GM19395 (cell line): ENCODE measurements around the gene PRKCE.

ENCODE experiments used
- ATAC-seq: cut with Tn5 transposase; IDR thresholded peaks from one replicate; pipeline ENCODE4 v1.9.1; 2021; ENCODE audit warnings: mild to moderate bottlenecking, moderate library complexity; ENCODE audit not compliant: unreplicated experiment

Gene PRKCE

GRCh38 chr2:45975752-45976517 is 324.5 kb downstream of the PRKCE start:
- no peak for ATAC-seq

GRCh38 chr2:45978302-45978859 is 326.9 kb downstream of the PRKCE start:
- no peak for ATAC-seq

DNA sequence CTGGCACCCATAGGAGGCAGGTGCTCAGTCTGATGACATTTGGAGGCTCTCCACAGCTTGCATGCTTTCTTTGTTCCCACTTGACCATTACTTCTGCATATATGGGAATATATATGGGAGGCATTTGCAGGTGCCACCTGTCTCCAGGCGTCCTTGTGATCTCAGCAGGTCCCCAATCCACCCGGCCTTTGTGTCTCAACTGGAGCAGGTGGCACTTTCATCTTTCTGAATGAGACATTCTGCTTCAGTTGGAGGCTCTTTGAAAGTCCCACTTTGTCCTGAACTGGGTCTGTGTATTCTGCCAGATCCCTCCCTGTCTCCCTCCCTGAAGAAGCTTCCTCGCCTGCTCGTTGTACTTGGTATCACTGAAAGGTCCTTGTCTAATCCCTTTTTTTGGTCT is 327.6 kb downstream of the PRKCE start:
- ATAC-seq = no peak

DNA sequence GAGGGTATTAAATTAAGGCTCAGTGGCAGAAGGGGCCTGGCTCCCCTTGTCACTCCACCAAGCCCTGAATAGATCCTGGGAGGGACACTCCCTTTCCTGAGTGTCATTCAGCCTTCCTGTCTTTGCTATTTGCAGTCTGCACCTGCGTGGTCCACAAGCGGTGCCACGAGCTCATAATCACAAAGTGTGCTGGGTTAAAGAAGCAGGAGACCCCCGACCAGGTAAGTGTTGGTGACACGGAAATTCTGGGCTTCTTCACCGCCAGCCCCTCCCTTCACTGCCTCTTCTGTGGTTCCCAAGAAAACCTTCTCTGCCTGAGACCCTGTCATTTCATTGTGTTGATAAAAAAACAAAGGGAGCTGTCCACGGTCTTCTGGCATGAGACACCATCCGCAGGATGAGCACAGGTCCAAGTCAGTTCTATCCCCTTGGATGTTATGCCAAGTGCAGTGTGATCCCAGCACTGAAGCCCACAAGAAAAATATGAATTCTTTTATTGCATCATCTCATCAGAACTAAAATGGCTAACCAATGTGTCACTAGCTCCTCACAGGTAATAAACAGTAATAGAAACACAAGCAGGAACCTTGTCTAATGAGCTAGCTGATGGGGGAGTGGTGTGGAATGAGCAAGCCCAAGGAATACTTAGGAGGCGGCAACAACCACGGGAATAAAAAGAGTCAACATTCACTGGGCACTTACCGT is 328.8 kb downstream of the PRKCE start:
- no peak for ATAC-seq

DNA sequence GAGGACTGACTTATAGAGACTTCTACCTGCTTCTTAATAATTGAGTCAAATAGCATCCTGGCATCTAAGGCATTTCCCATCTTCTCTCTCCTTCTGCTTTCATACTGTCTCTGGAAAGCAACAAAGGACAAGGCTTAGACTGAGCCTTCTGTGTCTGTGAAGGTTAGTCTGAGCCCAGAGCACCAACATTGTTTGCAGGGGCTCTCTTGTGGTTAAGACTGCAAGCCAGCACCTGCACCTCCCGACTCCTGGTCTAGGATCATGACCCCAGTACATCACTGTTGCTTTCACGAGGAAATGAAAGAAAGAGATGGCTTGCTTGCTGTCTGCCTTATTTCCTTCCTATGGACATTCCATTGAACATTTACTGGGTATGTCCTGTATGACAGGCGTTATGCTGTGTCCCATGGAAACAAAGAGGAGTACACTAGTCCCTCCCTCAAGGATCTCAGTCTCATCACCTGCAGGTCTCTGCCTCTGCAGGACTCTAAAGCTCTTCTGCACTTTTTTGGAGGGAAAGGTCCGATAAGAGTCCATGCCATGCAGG is 330.0 kb downstream of the PRKCE start:
- ATAC-seq = no peak

- ATAC-seq = no peak
Measured at GRCh38 chr2:45982096-45982495, 330.6 kb downstream of the PRKCE start.

DNA sequence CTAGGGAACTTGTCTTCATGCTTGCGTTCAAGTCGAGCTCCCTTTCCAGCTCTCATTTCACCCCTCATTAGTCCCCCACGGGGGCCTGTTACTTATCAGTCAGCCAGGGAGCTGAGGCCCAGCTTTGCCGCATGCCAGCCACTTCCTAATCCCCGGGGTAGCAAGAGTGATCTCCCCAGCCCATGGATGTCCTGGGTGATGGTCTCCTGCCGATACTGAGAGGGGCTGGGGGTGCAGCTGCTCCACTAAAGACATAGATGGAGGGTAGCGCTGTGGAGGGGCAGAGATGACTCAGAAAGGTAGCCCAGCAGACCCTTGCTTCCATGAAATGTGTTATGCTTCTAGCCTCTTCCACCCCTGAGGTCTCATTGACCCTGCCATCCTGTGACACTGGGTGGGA is 331.7 kb downstream of the PRKCE start:
- ATAC-seq = no peak

- no peak for ATAC-seq
Measured at GRCh38 chr2:45984366-45984765, 332.9 kb downstream of the PRKCE start.

DNA sequence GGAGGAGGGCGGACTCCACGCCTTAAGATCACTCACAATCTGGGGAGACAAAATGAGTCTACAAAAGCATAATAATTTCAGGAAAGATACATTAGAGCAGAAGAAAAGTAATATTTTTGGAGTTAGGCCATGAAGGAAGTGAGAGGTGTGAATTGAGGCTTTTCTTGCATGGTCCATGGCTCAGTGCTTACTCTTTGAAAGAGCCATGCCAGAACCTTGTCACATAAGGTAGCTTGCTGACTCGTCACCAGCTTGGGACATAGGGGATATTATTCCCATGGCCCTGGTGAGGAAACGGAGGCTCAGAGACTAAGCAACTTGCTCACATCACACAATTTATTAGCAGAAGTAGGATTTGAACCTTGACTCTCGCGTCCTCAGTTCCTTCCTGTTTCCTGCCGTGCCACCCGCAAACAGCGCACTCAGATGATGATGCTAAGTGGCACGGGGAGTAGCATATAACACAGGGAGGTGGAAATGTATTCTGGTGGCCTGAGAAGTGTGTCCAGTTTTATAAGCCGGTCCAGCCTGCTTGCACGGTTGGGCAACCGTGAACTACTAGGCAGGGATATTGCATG is 333.5 kb downstream of the PRKCE start:
- ATAC-seq = no peak

- no peak for ATAC-seq
Measured at GRCh38 chr2:45986509-45986908, 335.0 kb downstream of the PRKCE start.

GRCh38 chr2:45987856-45988255 is 336.4 kb downstream of the PRKCE start:
- no peak for ATAC-seq

DNA sequence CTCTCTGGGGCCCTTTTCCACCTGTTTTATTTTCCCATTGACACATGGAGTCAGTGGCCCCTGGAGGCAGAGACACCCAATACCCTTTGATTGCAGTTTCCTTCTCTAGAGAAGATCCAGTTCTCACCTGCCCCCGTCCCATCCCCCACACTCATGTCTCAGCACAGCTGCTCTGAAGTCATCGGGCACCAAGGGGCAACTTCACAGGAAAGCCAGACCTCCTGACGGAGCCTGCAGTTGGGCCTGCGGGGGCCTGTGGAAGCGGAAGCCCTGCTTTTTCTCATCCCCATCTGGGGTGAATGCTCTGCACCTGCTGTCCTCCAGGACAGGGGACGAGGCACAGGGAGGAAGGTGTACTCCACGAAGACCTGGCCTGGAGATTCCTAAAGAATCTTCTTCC is 337.4 kb downstream of the PRKCE start:
- ATAC-seq = no peak

GRCh38 chr2:45990131-45990530 is 338.7 kb downstream of the PRKCE start:
- ATAC-seq = no peak

- no peak for ATAC-seq
Measured at GRCh38 chr2:45992021-45992740, 340.7 kb downstream of the PRKCE start.

GRCh38 chr2:45992741-45993475 is 341.4 kb downstream of the PRKCE start:
- no peak for ATAC-seq

GRCh38 chr2:45993476-45993991 is 342.1 kb downstream of the PRKCE start:
- no peak for ATAC-seq

DNA sequence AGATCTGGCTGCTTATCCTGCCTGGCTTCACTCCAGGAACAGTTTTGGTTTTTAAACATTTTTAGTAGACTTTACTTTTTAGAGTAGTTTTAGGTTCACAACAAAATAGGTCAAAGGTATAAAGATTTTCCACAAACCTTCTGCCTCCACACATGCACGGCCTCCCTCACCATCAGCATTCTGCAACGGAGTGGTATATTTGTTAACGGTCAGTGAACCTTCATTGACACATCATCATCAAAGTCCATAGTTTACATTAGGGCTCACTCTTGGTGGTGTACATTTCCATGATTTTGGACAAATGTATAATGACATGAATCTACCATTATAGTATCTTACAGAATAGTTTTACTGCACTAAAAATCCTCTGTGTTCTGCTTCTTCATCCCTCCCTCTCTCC is 342.6 kb downstream of the PRKCE start:
- ATAC-seq = no peak

DNA sequence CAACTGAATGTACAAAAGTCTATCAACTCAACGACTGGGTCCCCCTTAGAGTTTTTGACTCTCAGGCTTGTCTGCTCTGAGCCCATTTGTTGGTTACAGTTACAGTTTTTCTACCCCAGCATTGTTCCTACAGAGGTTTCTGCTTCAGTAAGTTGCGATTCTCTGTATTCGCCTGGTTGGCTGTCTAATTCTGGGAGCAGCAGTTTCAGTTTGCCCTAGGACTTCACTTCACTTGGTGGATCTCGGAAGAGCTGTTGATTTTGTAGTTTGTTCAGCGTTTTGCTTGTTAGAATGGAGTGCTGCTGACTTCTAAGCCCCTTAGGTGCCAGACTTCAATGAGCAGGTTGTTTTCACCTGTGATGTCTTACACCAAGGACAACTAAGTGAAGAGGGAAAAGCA is 349.2 kb downstream of the PRKCE start:
- ATAC-seq = no peak

GRCh38 chr2:46001290-46001689 is 349.8 kb downstream of the PRKCE start:
- ATAC-seq = no peak
